ENCODE results near the gene MEIKIN. TPM values are rescaled to one million over a fixed set of nuclear protein-coding genes. Genes with fewer than 3 reads are reported as not detected.
"Not testable (repeated sequence)": the region's sequence is repeated elsewhere in the genome, so short reads cannot be mapped to it uniquely, and the experiment has no call there.

Gene MEIKIN
- total and polyA plus RNA-seq, 2 experiments from 2014 or later, result not detected

DNA sequence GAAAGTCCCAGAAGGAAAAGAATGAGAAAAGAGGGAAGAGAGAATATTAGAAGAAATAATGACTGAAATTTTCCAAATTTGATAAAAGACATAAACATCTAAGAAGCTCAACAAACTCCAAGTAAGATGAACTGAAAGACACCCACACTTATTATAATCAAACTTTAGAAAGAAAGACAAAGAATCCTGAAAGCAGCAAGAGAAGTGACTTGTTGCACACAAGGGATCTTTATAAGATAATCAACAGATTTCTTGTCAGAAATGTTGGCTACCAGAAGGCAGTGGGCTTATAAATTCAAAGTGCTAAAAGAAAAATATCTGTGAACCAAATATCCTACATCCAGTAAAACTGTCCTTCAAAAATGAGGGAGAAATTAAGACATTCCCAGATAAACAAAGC is 99.6 kb downstream of the MEIKIN start (continued):
- TF ChIP-seq ZNF462 (CRISPR knock-in tag; IDR thresholded peaks at IDR 0.05) (no peak), NANOG (IDR thresholded peaks at IDR 0.05; ENCODE audit: borderline replicate concordance) (no peak), JUNB (IDR thresholded peaks at IDR 0.05; ENCODE audit: unreplicated experiment) (no peak), POLR2AphosphoS5 (IDR thresholded peaks at IDR 0.05; ENCODE audit: low read depth) (no peak)

DNA sequence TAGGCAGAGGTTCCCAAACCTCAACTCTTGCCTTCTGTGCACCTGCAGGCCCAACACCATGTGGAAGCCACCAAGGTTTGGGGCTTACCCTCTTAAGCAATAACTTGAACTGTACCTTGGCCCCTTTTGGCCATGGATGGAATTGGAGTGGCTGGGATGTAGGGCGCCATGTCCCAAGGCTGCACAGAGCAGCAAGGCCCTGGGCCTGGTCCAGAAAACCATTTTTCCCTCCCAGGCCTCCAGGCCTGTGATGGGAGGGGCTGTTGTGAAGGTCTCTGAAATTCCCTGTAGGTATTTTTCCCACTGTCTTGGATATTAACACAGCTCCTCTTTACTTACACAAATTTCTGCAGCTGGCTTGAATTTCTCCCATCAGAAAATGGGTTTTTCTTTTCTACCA is 102.5 kb downstream of the MEIKIN start:
- H3K27ac ChIP-seq (ENCODE audit: low read depth); H3K79me2 ChIP-seq (replicated peaks; ENCODE audit: insufficient read depth); H3K4me3 Mint-ChIP-seq; H3K27me3 ChIP-seq (ENCODE audit: insufficient read depth); H3K27ac Mint-ChIP-seq; H2AFZ ChIP-seq; DNase-seq (ENCODE audit: low spot score); H4K20me1 ChIP-seq (replicated peaks; ENCODE audit: insufficient read depth); H3K4me1 Mint-ChIP-seq; H3K36me3 ChIP-seq (ENCODE audit: insufficient read depth); H3K9me2 ChIP-seq (ENCODE audit: insufficient read depth); H3K27me3 Mint-ChIP-seq (ENCODE audit: insufficient read depth, low read depth, poor library complexity); H3K4me3 ChIP-seq; H3F3A ChIP-seq (replicated peaks; ENCODE audit: low read depth); H3K4me1 ChIP-seq (ENCODE audit: insufficient read depth); H3K4me2 ChIP-seq; ATAC-seq: not testable (repeated sequence)
- H3K36me3 Mint-ChIP-seq (ENCODE audit: low read depth), result peaks cover 25% of the 10 kb centered on the region
- peaks cover 57% of the 10 kb centered on the region for H3K9me3 Mint-ChIP-seq

DNA sequence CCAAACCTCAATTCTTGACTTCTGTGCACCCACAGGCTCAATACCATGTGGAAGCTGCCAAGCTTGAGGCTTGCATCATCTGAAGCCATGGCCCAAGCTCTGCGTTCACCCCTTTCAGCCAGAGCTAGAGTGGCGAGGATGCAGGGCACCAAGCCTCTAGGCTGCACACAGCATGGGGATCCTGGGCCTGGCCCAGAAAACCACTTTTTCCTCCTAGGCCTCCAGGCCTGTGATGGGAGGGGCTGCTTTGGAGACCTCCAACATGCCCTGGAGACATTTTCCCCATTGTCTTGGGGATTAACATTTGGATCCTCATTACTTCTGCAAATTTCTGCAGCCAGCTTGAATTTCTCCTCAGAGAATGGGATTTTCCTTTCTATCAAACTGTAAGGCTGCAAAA is 112.8 kb downstream of the MEIKIN start:
- not testable (repeated sequence) for H3K79me2 ChIP-seq (replicated peaks; ENCODE audit: insufficient read depth); H3K4me3 Mint-ChIP-seq; H3K4me1 ChIP-seq (ENCODE audit: insufficient read depth); H3F3A ChIP-seq (replicated peaks; ENCODE audit: low read depth); H3K4me1 Mint-ChIP-seq; H3K36me3 ChIP-seq (ENCODE audit: insufficient read depth); H3K4me2 ChIP-seq; H4K20me1 ChIP-seq (replicated peaks; ENCODE audit: insufficient read depth); H2AFZ ChIP-seq; ATAC-seq; H3K27me3 Mint-ChIP-seq (ENCODE audit: insufficient read depth, low read depth, poor library complexity); H3K4me3 ChIP-seq; H3K27me3 ChIP-seq (ENCODE audit: insufficient read depth); H3K27ac ChIP-seq (ENCODE audit: low read depth); H3K27ac Mint-ChIP-seq; DNase-seq (ENCODE audit: low spot score)
- 0 out of 2 replicates have a peak, but pooled peaks cover 13% of the 10 kb centered on the region for H3K9me2 ChIP-seq (ENCODE audit: insufficient read depth)
- peaks cover 33% of the 10 kb centered on the region for H3K9me3 Mint-ChIP-seq
- peaks cover 14% of the 10 kb centered on the region; the same call in 2 of the 3 replicates for H3K36me3 Mint-ChIP-seq (ENCODE audit: low read depth)
